Measurements from ENCODE around the gene MPP3.
A peak's percentile ranks its signal among the peaks of the same experiment; 100 is the strongest.
"Not testable (repeated sequence)": the region's sequence is repeated elsewhere in the genome, so short reads cannot be mapped to it uniquely, and the experiment has no call there.

Gene MPP3

DNA sequence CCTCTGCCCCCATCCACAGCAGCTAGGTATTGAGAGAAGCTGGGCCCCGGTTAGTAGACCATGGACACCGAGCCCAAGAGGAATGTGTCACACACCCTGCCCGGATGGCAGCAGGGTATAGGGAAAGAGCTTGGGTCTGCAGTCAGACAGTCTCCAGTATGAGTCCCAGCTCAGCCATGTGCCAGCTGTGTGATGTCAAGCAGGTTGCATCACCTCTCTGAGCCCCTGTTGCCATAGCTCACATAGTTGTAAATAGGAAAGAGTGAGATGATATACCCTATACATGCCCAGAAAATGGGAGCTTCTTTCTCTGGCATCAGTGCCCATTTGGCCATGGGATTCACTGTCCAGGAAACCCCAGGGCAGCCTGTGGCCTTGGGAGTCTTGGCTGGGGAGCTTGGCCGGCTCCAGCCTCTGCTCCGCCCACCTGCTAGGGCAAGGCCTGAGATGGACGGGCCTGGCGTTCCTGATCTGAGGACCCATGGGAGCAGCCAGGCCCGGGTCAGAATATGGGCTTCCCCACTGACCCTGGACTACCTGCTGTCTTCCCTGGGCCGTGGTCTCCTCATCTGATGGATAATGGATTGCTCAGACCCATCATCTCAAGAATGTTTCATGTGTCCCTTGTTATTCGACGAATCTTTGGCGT lies 27.3 kb upstream of the MPP3 start:
- no peak for DNase-seq

DNA sequence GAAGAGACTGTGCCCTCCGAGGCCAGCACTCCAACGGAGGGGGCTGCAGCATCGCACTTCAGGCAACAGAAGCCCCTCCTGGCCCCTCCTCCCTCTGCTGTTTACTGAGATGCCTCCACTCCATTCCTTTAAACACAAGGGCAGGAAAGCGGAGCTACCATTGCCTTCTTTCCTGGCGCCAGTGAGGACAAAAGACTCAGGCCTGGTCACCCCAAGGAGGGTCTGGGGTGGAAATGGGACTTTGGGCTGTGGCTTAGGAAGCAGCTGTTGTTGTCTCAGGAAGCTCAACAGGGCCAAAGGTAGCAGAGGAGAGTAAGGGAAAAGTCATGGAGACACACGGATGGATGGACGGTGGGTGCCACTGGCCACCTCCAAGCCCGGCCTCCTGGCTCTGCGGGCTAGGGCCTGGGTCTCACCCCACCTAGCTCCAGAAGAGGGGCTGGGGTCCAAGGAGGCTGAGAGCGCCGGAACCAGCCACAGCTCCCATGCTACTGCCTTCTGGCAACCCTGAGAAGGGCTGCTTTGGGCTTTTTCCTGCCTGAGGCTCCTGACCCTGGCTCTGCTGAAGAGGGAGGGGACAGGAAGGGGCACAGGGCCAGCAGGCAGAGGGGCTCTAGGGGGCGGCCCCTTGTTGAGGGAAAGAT lies 25.1 kb upstream of the MPP3 start:
- no peak for DNase-seq

DNA sequence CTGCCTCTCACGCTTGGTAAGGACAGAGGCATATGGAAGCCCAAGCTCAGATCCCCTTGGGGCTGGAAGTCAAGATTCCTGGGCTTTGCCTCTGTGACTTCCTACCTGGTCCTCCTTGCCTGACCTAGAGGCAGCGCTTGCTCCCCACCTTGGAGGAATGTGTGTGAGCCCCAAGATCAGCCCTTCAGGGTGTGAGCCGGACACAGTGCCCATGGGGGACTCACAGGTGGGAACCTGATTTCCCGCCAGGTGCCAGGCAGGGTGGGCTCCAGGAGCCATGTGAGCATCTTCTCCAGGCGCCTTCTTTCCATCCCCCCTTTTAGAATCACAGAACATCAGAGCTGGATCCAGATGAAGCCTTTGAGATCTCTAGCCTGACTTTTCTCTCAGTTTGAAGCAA lies 24.2 kb upstream of the MPP3 start:
- DNase-seq, result no peak

- DNase-seq, result no peak
These were observed 23.2 kb upstream of the MPP3 start for GRCh38 chr17:43856141-43856540.

GRCh38 chr17:43855061-43855460 lies 22.1 kb upstream of the MPP3 start:
- DNase-seq, result no peak

- no peak for DNase-seq
These were observed 21.6 kb upstream of the MPP3 start for GRCh38 chr17:43854498-43854897.

DNA sequence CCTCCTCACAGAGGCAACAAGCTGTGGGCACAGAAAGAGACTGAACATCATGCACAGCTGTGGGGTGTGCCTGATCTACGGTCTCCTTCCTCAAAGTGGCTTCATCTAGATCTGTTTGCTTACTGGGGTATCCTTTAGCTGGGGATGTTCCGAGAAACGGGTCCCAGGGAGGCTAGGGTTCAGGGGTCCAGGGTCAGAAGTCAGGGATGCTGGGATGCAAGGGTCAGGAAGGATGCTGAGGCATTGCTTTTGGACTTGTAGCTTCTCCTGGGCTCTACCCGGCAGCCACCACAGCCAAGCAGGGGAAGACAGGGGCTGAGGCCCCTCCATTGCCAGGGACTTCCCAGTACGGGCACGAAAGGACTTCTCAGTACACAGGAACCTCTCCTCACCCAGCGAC lies 20.6 kb upstream of the MPP3 start:
- DNase-seq, result no peak

- no peak for DNase-seq
These were observed 19.6 kb upstream of the MPP3 start for GRCh38 chr17:43852571-43852970.

- no peak for DNase-seq
These were observed 16.2 kb upstream of the MPP3 start for GRCh38 chr17:43849116-43849515.

DNA sequence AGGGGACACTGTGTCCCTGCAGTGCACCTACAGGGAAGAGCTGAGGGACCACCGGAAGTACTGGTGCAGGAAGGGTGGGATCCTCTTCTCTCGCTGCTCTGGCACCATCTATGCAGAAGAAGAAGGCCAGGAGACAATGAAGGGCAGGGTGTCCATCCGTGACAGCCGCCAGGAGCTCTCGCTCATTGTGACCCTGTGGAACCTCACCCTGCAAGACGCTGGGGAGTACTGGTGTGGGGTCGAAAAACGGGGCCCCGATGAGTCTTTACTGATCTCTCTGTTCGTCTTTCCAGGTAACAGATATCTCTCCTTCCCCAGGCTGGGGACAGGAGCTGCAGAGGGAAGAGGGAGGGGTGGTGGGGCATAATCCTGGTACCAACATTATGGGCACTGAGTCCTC lies 15.7 kb upstream of the MPP3 start:
- DNase-seq, result no peak

- no peak for DNase-seq
These were observed 14.0 kb upstream of the MPP3 start, which contains the start of gene CD300LG for GRCh38 chr17:43846963-43847371. Gene CD300LG, plus strand, starts transcription at chr17:43847176. Its CDS starts 41 bp downstream, at chr17:43847217.

DNA sequence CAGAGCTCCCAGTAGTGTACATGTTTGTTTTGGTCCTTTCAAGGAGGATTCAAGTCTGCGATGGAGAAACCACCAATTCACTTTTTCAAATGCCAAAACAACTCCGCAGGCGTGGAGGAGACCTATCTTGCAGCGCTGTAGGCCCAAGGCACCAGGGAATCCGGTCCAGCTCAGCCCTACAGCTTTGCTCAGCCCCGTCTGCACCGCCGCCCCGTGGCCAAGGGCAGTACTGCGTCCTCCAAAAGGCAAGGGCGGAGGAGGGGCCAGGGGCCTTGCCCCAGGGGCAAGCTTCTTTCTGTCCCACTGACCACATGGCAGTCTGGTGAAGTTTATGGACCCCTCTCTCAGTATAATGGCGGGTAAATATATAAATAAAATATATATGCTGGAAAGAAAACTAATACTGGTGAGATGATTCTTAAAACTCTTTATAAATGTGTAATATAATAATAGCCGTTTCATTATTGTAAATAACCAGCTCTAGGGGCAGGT lies 13.3 kb upstream of the MPP3 start:
- peak; percentile 94 for DNase-seq

DNA sequence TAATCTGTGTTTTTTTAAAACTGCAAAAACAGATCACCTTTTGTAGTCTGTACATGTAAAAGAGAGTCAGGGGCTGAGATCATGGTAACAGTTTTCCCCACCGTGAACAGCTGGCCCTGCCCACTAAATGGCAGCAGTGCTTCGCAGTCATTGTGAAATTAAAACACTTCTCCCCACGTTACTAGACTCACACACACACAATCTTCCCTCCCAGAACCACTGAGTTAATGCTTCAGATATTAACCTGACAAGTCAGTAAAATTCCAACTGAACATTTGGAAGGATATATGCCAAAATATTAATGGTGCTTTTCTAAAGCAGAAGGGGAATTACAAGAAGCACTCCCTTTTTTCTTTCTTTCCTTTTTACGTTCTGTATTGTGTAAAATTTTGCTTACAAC lies 12.8 kb upstream of the MPP3 start:
- no peak for DNase-seq

GRCh38 chr17:43844241-43844640 lies 11.3 kb upstream of the MPP3 start:
- DNase-seq, result no peak

DNA sequence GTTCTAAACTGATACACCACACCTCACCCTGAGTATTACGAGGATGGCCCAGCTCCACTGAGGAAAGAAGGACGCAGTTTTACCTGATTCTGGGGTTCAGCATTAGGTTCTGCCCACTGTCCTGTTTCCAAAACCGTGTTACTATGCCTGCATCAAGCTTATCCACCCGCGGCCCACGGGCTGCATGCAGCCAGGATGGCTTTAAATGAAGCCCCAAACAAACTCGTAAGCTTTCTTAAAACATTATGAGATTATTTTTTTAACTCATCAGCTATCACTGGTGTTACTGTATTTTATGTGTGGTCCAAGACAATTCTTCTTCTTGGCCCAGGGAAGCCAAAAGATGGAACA lies 10.0 kb upstream of the MPP3 start:
- DNase-seq, result no peak

DNA sequence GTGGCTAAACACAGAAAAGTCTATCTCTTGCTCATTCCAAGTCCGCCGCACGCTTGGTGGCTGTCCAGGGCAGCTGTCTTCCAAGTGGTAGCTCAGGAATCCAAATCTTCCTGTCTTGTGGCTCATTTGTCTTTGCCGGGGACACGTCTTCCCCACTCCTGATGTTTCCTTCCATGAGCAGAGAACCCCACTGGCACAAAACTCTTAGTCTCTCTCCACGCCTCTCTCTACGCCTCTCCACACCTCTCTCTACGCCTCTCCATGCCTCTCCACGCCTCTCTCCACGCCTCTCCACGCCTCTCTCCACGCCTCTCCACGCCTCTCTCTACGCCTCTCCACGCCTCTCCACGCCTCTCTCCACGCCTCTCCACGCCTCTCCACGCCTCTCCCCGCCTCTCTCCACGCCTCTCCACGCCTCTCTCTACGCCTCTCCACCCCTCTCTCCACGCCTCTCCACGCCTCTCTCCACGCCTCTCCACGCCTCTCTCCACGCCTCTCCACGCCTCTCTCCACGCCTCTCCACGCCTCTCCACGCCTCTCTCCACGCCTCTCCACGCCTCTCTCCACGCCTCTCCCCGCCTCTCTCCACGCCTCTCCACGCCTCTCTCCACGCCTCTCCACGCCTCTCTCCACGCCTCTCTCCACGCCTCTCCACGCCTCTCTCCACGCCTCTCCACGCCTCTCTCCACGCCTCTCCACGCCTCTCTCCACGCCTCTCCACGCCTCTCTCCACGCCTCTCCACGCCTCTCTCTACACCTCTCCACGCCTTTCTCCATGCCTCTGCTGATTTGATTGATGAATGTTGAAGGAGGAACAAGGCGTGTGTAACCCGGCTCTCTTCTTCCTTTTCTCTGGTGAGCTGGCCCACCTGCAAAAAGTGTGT lies 9.4 kb upstream of the MPP3 start:
- not testable (repeated sequence) for DNase-seq

DNA sequence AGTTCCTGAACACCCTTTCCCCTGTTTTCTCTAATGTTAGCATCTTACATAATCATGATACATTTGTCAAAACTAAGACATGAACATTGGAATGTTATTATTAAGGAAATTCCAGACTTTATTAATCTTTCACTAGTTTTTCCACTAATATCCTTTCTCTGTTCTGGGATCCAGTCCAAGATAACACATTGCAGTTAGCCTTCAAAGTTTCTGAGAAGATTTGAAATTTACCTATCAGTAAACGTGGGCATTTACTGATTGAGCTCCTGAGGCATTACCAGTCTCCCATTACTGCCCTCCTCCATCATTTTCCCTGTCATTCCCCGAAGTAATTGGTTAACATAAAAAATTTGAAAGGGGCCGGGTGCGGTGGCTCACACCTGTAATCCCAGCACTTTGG lies 8.3 kb upstream of the MPP3 start:
- no peak for DNase-seq

DNA sequence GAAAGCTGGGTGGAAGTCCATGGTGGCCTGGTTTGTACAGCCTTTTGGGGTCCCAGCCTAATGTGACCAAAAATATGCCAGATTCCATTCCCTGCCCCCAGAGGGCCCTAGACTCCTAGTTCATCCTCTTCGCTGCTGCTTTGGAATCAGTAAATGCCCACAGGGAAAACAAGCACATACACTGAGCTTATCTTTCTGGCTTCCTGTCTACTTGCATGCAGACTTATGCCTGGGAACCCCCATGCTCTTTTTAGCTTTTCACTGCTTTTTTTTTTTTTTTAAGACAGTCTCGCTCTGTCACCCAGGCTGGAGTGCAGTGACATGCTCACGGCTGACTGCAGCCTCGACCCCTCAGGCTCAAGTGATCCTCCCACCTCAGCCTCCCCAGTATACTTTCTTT lies 7.9 kb upstream of the MPP3 start:
- DNase-seq, result no peak

GRCh38 chr17:43839670-43840108 lies 6.7 kb upstream of the MPP3 start:
- no peak for DNase-seq

DNA sequence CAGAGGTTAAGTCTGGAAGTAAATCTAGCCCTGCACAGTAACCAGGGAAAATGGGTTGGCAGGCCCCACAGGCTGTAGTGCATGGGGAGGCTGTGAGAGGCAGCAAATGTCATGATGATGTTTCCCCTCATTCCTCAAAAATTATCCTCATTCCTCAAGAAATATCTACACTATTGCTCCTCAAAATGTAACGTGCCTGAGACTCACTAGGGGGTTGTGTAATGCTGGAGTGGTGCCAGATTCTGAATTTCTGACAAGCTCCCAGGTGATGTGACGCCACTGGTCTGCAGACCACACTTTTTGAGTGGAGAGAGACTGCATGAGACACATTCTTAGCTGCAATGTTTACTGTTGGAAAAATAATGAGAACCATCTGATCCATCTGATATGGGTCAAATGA lies 1.2 kb upstream of the MPP3 start:
- DNase-seq, result no peak

DNA sequence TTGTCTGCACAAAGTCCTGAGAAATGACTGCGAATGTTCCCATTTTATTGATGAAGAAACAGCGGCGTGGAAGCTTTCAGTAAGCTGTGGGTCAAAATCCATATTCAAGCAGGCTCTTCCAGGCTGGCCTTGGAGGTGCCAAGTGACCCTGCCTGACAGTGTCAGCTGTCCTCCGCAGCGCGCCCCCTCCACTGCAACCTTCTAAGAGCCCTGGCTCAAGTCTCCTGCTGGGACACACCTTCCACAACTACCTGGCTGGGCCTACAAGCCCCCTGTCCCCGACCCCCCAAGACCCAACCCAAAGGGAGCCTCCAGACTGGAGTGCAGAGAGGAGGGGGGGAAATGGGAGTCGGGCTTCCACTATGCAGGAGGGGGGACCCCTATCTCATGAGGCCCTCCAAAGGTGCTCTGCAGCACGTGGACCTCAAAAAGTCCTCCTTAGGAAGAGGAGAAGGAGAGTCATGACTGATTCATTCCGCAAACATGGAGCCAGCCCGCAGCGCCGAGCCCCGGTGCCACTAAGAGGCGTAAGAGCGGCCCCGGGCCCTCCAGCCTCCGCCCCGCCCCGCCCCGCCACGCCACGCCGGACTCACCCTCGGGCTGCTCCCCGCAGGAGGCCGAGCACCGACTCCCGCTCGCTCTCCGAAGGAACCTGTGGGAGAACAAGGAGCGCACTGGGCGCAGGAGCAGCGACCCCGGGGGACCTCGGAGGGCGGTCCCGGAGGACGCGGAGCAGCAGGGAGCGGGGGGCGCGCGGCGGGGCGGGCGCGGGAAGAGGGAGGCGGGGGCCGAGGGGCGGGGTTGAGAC lies 574 bp downstream of the MPP3 start:
- DNase-seq, result peak; percentile 39

DNA sequence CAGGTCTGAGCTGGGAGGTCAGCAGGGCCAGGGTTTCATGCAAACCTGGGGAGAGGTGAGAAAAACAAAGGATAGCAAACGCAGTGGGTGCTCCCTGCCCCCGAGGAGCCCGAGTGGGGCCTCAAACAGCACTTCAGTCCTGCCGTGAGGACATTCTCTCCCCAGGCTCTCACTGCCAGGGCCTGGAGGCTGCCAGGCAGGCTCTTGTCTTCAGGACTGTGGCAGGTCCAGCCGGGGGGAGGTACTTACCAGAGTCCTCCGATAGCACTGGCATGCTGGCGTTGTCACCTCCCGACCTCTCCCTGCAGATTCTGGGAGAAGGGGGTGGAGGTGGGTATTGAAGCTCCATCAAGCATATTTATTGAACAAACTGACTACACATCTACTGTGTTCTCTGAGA lies 1.3 kb downstream of the MPP3 start:
- no peak for DNase-seq
